Ammon's horn (tissue), 1 donor: ENCODE data around the gene KLK10.

Source experiments
- DNase-seq: peaks from one replicate; pipeline ENCODE4 v3.0.0-alpha.2; 2016; ENCODE audit warnings: low spot score

Gene KLK10, protein sequence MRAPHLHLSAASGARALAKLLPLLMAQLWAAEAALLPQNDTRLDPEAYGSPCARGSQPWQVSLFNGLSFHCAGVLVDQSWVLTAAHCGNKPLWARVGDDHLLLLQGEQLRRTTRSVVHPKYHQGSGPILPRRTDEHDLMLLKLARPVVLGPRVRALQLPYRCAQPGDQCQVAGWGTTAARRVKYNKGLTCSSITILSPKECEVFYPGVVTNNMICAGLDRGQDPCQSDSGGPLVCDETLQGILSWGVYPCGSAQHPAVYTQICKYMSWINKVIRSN

DNA sequence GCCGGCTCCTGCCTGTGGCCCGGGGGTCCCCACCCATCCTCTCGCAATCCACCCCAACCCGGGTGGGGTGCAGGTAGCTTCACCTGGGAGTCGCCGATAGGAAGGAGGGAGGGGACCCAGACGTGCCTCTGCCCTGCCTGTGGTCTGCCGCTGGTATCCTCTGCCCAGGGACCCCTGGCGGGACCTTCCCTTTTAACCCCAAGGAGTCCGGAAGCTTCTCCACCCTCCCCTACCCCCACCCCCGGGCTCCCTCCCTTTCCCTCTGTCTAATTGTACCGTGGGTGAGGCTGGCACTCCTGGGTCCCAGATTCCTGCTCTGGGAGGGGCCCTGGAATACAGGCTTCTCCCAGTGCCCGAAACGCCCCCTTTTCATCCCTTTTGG lies at the start of gene KLK10:
TSS of gene KLK10 (minus strand) at position 166 of the 382 bp plus-strand sequence. CDS start 579 bp downstream, outside the sequence.
- no peak for DNase-seq

GRCh38 chr19:51066393-51067186 lies 47.1 kb upstream of the KLK10 start:
- DNase-seq = no peak

DNA sequence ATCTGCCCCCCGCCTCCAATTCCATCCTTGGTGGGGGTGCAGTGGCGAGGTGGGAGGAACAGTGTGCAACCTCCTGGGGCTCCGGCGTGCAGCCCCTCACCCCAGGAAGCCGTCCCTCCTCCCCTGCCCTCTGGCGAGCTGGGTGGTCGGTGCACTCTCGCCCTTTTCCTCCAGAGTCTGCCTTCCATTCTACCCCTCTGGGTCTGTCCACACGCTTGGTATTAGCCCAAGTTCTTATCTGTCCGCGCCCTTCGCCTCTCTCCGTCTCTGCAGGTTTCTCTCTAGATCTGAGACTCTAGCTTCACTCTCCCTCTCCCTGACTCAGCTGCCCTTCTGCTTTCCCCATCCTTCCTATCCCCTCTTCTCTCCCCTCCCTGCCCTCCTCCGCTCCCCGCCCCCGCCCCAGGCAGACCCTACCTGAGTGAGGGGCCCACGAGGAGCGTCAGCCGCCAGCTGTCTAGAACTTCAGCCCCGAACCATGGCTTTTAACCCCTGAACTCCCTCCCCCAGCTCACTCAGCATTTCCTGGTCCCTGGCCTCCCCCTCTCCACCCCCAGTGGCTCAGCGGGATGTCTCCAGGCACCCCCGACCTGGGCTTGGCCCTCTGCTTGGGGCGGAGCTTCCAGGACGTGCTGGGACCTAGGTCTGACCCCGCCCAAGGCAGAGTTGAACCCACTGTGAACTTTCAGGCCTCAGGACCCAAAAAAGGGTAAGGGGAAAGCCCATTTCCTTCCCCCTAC lies 45.9 kb upstream of the KLK10 start:
- DNase-seq = no peak

DNA sequence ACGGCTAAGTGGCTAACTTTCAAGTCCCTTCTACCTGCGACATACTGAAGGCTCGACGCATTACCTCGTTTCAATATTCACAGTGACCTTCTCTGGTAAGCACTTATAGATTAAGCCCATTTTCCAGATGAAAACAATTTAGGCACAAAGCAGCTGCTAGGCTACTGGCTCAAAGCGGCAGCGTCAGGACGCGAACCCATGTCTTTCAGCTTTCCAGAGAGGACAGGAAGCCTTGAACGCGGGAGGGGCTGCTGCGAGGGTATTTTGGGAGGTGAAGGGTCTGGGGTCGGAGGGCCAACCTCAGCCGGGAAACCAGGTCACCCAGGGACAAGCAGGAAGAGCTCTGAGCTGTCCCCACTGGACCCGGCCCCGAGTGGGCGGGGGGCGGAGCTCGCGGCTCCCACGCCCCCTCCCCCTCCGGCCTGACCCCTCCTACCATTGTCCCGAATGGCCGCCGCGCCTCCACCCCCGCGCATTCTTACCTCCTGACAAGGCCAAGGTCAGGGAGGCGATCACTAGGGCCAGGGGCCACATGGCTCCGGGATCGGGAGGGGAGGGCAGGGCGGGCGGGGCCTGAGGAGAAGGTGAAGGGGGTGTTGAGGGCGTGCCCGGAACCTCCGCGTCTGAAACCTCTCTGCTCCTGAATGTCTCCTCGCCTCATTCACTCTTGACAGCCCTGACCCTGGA lies 45.2 kb upstream of the KLK10 start, which contains the start of gene KLK13:
TSS of gene KLK13 (minus strand) at position 559 of the 687 bp plus-strand sequence. CDS start at position 534, 25 bp downstream.
- DNase-seq = no peak

DNA sequence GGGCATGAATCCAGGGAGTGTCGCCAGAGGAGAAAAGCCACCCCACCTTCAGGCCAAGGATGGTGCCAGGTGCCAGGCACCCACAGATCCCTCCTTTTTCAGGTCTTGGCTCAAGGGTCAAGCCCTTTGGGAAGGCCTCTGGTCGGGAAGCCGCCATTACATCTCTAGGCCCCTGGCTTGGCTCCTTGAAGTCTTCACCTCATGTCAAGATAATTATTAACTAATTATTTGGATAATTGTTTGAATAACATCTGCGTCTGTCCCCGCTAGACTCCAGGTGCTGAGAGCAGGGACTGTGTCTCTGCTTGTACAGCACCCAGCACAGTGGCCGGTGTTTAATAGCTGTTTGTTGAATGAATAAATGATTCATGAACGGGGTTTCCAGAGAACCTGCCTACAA lies 44.2 kb upstream of the KLK10 start:
- DNase-seq = no peak

DNA sequence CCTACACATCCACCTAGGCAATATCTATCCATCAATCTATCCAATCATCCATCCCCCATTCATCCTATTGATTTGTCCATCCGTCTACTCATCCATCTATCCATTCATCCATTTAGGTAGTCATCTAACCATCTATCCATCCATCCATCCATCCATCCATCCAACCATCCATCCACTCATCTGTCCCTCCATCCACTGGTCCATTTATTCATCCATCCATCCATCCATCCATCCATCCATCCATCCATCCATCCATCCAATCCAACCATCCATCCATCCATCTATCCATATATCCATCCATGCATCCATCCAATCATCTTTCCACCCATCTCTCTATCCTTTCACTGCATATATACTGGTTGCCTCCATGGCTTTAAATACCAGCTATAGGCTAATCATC lies 41.5 kb upstream of the KLK10 start:
- no peak for DNase-seq

DNA sequence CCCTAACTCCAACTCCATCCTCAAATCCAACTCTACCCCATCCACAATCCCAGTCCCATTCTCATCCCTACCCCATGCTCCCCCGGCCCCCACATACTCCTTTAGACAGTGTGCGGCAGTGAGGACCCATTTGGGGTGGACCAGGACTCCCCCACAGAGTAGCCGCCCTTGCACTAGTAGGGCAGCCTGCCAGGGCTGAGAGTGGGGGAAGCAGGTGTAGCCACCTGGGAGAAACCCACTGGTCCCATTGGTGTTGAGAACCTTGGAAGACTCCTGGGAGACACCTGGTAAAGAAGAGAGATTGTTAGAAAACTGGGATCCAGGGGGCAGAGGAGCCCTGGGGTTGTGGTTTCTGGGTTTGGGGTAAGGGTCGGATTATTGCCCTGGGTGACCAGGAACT lies 40.8 kb upstream of the KLK10 start:
- no peak for DNase-seq

GRCh38 chr19:51059715-51060114 lies 40.2 kb upstream of the KLK10 start:
- no peak for DNase-seq

DNA sequence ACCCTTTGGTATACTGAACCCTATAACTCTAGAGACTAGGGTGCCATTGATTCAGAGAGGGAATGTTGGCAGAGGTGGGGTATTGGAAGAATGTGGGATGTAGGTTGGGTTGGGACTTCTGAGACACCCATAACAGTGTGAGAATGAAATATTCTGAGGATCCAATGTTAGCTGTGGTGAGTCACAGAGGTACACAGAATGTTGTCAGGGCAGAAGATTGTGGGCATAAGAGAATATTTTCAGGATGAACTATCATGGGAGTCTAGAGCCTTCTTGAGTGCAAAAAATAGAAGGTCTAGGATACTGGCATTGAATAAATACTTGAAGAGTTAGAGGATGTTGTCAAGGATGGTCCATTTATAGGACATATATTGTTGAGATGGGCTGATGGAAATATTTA lies 36.4 kb upstream of the KLK10 start:
- no peak for DNase-seq

GRCh38 chr19:51047031-51047335 lies 27.5 kb upstream of the KLK10 start:
- no peak for DNase-seq

DNA sequence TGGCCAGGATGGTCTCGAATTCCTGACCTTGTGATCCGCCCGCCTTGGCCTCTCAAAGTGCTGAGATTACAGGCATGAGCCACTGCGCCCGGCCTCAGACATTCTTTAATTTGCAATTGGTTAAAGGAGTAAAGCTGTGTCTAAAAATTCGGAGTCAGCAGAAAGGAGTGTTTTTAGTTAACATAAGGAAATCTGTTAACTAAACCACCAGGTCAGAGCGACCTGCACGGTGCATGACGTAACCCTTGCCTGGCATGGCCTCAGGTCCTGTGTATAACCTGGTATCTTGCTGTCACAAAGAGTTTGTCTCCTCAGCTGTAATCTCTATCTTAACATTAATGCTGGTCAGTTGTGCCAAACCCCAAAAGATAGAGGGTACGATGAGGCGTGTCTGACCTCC lies 24.8 kb upstream of the KLK10 start:
- no peak for DNase-seq

DNA sequence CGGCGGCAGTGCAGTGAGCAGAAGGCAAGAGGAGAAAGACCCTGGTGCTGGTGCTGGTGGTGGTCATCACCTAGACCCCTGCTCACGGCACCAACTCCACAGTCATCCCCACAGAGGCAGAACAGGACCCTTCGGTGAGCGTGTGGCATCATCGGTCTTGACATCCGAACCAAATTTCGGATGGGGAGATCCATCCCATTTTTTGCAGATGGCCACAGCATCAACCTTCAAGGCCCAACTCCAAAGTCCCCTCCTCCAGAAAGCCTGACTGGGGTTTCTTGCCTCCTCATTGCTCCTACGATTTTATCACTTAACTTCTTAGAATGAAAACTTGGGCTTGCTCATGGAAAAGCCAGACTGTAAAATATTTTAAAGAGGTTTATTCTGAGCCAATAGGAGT lies 24.0 kb upstream of the KLK10 start:
- DNase-seq = no peak

- DNase-seq = no peak
Observed at GRCh38 chr19:51040151-51040550, 20.6 kb upstream of the KLK10 start.

GRCh38 chr19:51036519-51036918 lies 17.0 kb upstream of the KLK10 start:
- DNase-seq = no peak

DNA sequence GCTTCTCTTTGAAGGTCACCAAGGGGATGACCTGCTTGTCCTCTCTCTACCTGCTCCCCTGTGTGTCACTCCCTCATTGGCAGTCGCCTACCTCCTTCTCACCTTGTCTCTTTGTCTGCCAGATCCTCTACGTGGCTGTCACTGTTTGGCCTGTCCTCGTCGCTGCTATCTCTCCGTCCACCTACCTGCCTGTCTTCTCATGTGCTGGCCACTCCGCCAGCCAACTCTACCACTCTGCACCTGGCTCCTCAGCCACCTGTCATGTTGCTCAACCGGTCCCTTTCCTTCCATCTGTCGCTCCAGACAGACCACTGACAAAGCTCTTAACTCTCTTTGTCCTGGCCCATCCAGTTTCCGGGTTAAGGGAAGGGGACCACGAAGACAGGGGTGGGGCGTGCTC lies 15.2 kb upstream of the KLK10 start, which contains the start of gene KLK12:
TSS of gene KLK12 (minus strand) at position 299 of the 400 bp plus-strand sequence. CDS start 381 bp downstream, outside the sequence.
- DNase-seq = no peak

GRCh38 chr19:51031880-51032225 lies 12.3 kb upstream of the KLK10 start:
- no peak for DNase-seq

- DNase-seq = no peak
Observed at GRCh38 chr19:51031220-51031879, 11.8 kb upstream of the KLK10 start.

- DNase-seq = no peak
Observed at GRCh38 chr19:51030631-51031030, 11.1 kb upstream of the KLK10 start.

GRCh38 chr19:51029718-51030117 lies 10.2 kb upstream of the KLK10 start:
- DNase-seq = no peak

DNA sequence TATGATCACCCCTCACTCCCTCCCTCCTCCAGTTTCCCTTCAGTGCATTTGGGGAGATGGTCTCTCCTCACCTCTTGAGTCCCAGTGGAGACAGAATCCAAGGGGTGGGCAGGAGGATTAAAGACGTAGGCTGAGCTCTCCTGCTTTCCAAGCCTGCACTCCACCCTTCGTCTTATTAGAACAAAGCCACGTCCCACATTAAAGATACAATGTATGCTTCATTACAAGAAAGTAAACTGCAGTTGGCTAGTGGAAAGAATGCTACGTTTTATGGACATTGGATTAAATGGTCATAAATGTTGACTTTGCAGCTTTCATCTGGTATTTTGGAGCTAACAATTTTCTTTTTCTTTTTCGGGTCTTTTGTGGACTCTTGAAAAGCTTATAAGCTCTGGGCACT lies 8.4 kb upstream of the KLK10 start:
- no peak for DNase-seq

- no peak for DNase-seq
Observed at GRCh38 chr19:51027126-51027806, 7.8 kb upstream of the KLK10 start.
